Measurements from ENCODE around the gene ARHGEF40.

Gene ARHGEF40

DNA sequence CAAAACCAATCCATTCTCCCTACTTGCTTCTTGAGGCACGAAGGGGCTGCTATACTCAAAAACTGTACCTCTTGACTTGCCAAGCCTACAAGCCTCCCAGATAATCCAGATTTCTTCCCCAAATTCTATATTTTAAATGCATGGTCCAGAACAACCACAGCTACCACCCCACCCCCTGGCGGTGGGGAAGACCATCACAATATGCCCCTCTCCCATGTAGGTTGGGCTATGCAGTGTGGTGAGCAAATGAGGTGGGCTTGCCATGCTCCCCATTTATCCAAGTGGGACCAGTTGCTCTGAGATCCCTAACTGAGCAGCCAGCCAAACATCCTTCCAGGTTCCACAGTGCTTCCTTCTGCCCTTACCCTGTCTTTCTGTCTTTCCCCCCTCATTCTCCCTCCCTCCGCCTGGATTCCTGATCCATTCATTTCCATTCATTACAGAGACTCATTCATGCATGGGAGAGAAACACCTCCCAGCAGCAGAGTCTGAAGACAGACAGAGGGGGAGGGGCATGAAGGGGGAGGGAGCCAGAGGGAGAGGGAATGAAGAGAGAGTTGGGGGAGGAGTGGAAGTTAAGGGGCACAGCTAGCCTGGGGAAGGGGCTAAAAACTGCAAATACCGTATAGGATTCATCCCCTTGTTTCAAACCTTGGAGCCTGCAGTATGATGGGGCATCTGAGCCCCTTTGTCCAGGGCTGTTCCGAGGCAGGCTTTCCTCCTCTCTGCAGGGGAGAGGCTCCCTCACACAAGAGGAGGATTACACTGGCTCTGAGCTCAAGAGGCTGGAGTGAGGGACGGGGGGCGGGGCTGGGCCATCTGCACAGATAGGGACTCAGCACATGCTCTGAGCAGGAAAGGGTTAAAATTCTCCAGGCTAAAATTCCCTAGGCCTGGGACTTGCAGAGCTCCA is 23.9 kb downstream of the ARHGEF40 start:
- H2AFZ ChIP-seq (ENCODE audit: low read length) = no peak overlapping the region
- peaks cover 23% of the 10 kb centered on the region for H3F3A ChIP-seq (ENCODE audit: low read depth)
- H3K9me3 ChIP-seq (ENCODE audit: insufficient read depth, low read depth, low read length) = no peaks in the 10 kb centered on the region
- H3K9ac ChIP-seq (ENCODE audit: low read depth, low read length, poor library complexity, severe bottlenecking) = no peak overlapping the region
- no peaks in the 10 kb centered on the region for H3K27me3 ChIP-seq (ENCODE audit: insufficient read depth, low read length, poor library complexity, severe bottlenecking)
- H3K4me2 ChIP-seq (ENCODE audit: low read depth, low read length, poor library complexity, severe bottlenecking) = no peak overlapping the region
- no peaks in the 10 kb centered on the region; the same call in 1 of the 2 replicates for H3K36me3 ChIP-seq (ENCODE audit: insufficient read depth, low read length)
- no peaks in the 10 kb centered on the region; the same call in 1 of the 2 replicates for H3K79me2 ChIP-seq (ENCODE audit: insufficient read depth, low read length)
- TF ChIP-seq EZH2phosphoT487 (IDR thresholded peaks at IDR 0.05; ENCODE audit: borderline replicate concordance) = no peak
- TF ChIP-seq, protein P1, sequence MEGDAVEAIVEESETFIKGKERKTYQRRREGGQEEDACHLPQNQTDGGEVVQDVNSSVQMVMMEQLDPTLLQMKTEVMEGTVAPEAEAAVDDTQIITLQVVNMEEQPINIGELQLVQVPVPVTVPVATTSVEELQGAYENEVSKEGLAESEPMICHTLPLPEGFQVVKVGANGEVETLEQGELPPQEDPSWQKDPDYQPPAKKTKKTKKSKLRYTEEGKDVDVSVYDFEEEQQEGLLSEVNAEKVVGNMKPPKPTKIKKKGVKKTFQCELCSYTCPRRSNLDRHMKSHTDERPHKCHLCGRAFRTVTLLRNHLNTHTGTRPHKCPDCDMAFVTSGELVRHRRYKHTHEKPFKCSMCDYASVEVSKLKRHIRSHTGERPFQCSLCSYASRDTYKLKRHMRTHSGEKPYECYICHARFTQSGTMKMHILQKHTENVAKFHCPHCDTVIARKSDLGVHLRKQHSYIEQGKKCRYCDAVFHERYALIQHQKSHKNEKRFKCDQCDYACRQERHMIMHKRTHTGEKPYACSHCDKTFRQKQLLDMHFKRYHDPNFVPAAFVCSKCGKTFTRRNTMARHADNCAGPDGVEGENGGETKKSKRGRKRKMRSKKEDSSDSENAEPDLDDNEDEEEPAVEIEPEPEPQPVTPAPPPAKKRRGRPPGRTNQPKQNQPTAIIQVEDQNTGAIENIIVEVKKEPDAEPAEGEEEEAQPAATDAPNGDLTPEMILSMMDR (conservative IDR thresholded peaks at IDR 0.05; ENCODE audit: low read length) = no peak
- peaks cover 9% of the 10 kb centered on the region for H3K4me1 ChIP-seq (ENCODE audit: insufficient read depth, low read length, poor library complexity, severe bottlenecking)
- no peaks in the 10 kb centered on the region for H4K20me1 ChIP-seq (ENCODE audit: insufficient read depth, low read length, poor library complexity, severe bottlenecking)
- H3K4me3 ChIP-seq (ENCODE audit: low read length, poor library complexity, severe bottlenecking) = no peak overlapping the region
- H3K9me2 ChIP-seq (replicated peaks; ENCODE audit: low read depth, low read length) = no peaks in the 10 kb centered on the region

DNA sequence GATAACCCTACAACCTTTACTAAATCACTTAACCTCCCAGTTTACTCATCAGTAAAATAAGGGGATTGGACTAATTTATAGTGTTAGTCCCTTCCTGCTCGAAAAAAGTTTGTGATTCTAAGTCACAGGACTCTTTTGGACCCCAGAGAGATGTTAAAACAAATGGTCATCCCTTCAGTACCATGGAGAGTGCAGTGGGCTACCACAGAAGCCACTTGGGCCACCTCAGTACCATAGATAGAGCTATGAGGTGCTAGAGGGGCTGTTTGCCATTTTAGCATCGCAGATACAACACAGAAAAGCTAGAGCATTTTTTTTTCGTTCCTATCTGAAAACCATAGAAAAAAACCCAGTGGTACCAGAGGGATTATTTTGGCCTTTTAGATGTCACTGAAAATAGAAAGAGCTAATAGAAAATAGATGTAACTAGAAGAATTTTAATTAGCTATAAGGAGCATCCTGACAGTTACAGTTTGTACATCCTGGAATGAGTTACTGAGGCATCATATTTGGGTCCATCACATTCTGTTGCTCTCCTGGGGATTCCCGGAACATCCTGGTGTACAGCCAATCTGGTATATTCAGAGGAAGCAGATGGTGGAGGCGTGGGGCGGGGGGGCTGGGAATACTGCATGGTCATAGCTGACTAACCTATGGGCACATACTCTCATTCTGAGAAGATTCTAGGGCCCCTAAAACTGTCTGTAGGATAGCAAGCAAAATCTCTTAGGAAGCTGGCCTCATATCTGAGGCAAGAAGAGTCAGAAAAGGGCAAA is 25.5 kb downstream of the ARHGEF40 start:
- no peaks in the 10 kb centered on the region; the same call in 1 of the 2 replicates for H3K79me2 ChIP-seq (ENCODE audit: insufficient read depth, low read length)
- no peak overlapping the region for H2AFZ ChIP-seq (ENCODE audit: low read length)
- no peaks in the 10 kb centered on the region for H3K9me3 ChIP-seq (ENCODE audit: insufficient read depth, low read depth, low read length)
- H3F3A ChIP-seq (ENCODE audit: low read depth) = peaks cover 23% of the 10 kb centered on the region
- no peak overlapping the region for H3K4me3 ChIP-seq (ENCODE audit: low read length, poor library complexity, severe bottlenecking)
- H4K20me1 ChIP-seq (ENCODE audit: insufficient read depth, low read length, poor library complexity, severe bottlenecking) = no peaks in the 10 kb centered on the region
- peaks cover 19% of the 10 kb centered on the region for H3K4me1 ChIP-seq (ENCODE audit: insufficient read depth, low read length, poor library complexity, severe bottlenecking)
- H3K36me3 ChIP-seq (ENCODE audit: insufficient read depth, low read length) = no peaks in the 10 kb centered on the region; the same call in 1 of the 2 replicates
- H3K9me2 ChIP-seq (replicated peaks; ENCODE audit: low read depth, low read length) = no peaks in the 10 kb centered on the region
- TF ChIP-seq, protein P1 (conservative IDR thresholded peaks at IDR 0.05; ENCODE audit: low read length) = no peak
- no peak for TF ChIP-seq EZH2phosphoT487 (IDR thresholded peaks at IDR 0.05; ENCODE audit: borderline replicate concordance)
- peak overlapping the region; percentile 31 for H3K4me2 ChIP-seq (ENCODE audit: low read depth, low read length, poor library complexity, severe bottlenecking)
- H3K27me3 ChIP-seq (ENCODE audit: insufficient read depth, low read length, poor library complexity, severe bottlenecking) = no peaks in the 10 kb centered on the region
- no peak overlapping the region for H3K9ac ChIP-seq (ENCODE audit: low read depth, low read length, poor library complexity, severe bottlenecking)

DNA sequence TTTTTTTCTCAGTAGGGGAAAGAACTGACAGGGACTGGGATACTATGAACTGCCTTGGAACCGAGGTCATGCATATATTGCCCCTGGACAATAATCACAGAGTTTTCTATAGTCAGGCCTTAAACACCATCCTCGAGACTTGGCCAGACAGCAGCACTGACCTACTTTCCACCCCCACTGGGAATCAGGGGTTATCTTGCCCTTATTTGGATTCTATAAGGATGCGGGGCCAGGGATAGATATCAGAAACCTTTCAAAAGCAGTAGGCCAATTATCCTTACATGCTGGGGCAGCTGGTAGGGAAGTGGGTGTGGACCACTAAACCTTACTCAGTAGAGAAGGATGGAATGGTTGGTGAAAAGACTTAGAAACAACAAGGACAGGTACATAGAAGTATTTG is 26.3 kb downstream of the ARHGEF40 start:
- H3K4me2 ChIP-seq (ENCODE audit: low read depth, low read length, poor library complexity, severe bottlenecking) = peak overlapping the region; percentile 31
- H3K27me3 ChIP-seq (ENCODE audit: insufficient read depth, low read length, poor library complexity, severe bottlenecking) = no peaks in the 10 kb centered on the region
- no peaks in the 10 kb centered on the region for H3K9me3 ChIP-seq (ENCODE audit: insufficient read depth, low read depth, low read length)
- no peaks in the 10 kb centered on the region; the same call in 1 of the 2 replicates for H3K36me3 ChIP-seq (ENCODE audit: insufficient read depth, low read length)
- H3K4me1 ChIP-seq (ENCODE audit: insufficient read depth, low read length, poor library complexity, severe bottlenecking) = peaks cover 19% of the 10 kb centered on the region
- TF ChIP-seq, protein P1 (conservative IDR thresholded peaks at IDR 0.05; ENCODE audit: low read length) = no peak
- no peak for TF ChIP-seq EZH2phosphoT487 (IDR thresholded peaks at IDR 0.05; ENCODE audit: borderline replicate concordance)
- H3K4me3 ChIP-seq (ENCODE audit: low read length, poor library complexity, severe bottlenecking) = no peak overlapping the region
- peaks cover 23% of the 10 kb centered on the region for H3F3A ChIP-seq (ENCODE audit: low read depth)
- no peaks in the 10 kb centered on the region; the same call in 1 of the 2 replicates for H3K79me2 ChIP-seq (ENCODE audit: insufficient read depth, low read length)
- no peak overlapping the region for H3K9ac ChIP-seq (ENCODE audit: low read depth, low read length, poor library complexity, severe bottlenecking)
- no peaks in the 10 kb centered on the region for H4K20me1 ChIP-seq (ENCODE audit: insufficient read depth, low read length, poor library complexity, severe bottlenecking)
- H2AFZ ChIP-seq (ENCODE audit: low read length) = no peak overlapping the region
- no peaks in the 10 kb centered on the region for H3K9me2 ChIP-seq (replicated peaks; ENCODE audit: low read depth, low read length)
